Measurements from ENCODE around the gene PTMS.

Gene PTMS

GRCh38 chr12:6791931-6792520, 25.9 kb downstream of the PTMS start:
- no peak for DNase-seq

- peak; percentile 48 to 61 for DNase-seq
These were observed 26.5 kb downstream of the PTMS start for GRCh38 chr12:6792522-6793201.

GRCh38 chr12:6795088-6795487, 28.9 kb downstream of the PTMS start:
- DNase-seq: no peak

GRCh38 chr12:6796576-6796975, 30.4 kb downstream of the PTMS start:
- no peak for DNase-seq

- DNase-seq: no peak
These were observed 33.0 kb downstream of the PTMS start for GRCh38 chr12:6799147-6799546.

GRCh38 chr12:6807170-6807569, 41.0 kb downstream of the PTMS start:
- no peak for DNase-seq

GRCh38 chr12:6809056-6809455, 42.9 kb downstream of the PTMS start:
- DNase-seq: no peak

- DNase-seq: no peak
These were observed 44.6 kb downstream of the PTMS start for GRCh38 chr12:6810758-6811157.

GRCh38 chr12:6813363-6813762, 47.2 kb downstream of the PTMS start:
- no peak for DNase-seq

- DNase-seq: no peak
These were observed 50.4 kb downstream of the PTMS start for GRCh38 chr12:6816598-6816997.

GRCh38 chr12:6817098-6817497, 50.9 kb downstream of the PTMS start:
- DNase-seq: no peak

- DNase-seq: no peak
These were observed 51.5 kb downstream of the PTMS start for GRCh38 chr12:6817662-6818157.

GRCh38 chr12:6818222-6818621, 52.1 kb downstream of the PTMS start:
- DNase-seq: no peak

- DNase-seq: no peak
These were observed 52.5 kb downstream of the PTMS start for GRCh38 chr12:6818645-6819044.

GRCh38 chr12:6819106-6820030, 53.2 kb downstream of the PTMS start:
- no peak for DNase-seq

GRCh38 chr12:6820166-6820565, 54.0 kb downstream of the PTMS start:
- no peak for DNase-seq

All from CD4-positive, alpha-beta T cell treated with Interleukin-1 beta for 1 hour (primary cell).